PC-9 (cell line): ENCODE data around the gene LAG3.

ENCODE experiments used
- EZH2 ChIP-seq: fragments of 200-600 bp; sonication (generic); IDR thresholded peaks from 2 replicates; pipeline ENCODE4 v1.8.0; 2017; ENCODE audit warnings: antibody characterized with exemption, low read depth
- TF ChIP-seq, protein P1 (sequence below): fragments of 200-600 bp; sonication (generic); conservative IDR thresholded peaks from 2 replicates; pipeline ENCODE4 v1.6.1; 2017; ENCODE audit warnings: mixed run types, antibody characterized with exemption, mild to moderate bottlenecking, moderate library complexity

DNA sequence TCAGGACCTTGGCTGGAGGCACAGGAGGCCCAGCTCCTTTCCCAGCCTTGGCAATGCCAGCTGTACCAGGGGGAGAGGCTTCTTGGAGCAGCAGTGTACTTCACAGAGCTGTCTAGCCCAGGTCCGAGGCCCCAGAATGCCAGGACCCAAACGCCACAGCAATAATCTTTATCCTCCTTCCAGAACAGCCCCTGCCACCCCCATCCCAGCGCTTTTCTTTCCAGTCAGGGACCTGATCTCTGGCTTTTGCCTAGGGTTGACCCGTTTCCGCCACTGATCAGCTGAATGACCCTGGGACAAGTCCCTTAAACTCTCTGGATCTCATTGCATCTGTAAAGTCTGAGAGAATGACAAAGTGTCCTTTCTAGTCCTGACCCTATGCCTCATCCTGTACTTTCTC is 5.1 kb downstream of the LAG3 start:
- TF ChIP-seq, protein P1, sequence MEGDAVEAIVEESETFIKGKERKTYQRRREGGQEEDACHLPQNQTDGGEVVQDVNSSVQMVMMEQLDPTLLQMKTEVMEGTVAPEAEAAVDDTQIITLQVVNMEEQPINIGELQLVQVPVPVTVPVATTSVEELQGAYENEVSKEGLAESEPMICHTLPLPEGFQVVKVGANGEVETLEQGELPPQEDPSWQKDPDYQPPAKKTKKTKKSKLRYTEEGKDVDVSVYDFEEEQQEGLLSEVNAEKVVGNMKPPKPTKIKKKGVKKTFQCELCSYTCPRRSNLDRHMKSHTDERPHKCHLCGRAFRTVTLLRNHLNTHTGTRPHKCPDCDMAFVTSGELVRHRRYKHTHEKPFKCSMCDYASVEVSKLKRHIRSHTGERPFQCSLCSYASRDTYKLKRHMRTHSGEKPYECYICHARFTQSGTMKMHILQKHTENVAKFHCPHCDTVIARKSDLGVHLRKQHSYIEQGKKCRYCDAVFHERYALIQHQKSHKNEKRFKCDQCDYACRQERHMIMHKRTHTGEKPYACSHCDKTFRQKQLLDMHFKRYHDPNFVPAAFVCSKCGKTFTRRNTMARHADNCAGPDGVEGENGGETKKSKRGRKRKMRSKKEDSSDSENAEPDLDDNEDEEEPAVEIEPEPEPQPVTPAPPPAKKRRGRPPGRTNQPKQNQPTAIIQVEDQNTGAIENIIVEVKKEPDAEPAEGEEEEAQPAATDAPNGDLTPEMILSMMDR: no peak
- no peak for TF ChIP-seq EZH2
